GM19025 (cell line): ENCODE data around the gene ING5.

ENCODE experiments used
- ATAC-seq: cut with Tn5 transposase; IDR thresholded peaks from one replicate; pipeline ENCODE4 v1.9.1; 2021; ENCODE audit warnings: mild to moderate bottlenecking, low read depth, moderate library complexity; ENCODE audit not compliant: unreplicated experiment

Gene ING5

GRCh38 chr2:241672243-241673188, 29.3 kb upstream of the ING5 start:
- ATAC-seq: no peak

DNA sequence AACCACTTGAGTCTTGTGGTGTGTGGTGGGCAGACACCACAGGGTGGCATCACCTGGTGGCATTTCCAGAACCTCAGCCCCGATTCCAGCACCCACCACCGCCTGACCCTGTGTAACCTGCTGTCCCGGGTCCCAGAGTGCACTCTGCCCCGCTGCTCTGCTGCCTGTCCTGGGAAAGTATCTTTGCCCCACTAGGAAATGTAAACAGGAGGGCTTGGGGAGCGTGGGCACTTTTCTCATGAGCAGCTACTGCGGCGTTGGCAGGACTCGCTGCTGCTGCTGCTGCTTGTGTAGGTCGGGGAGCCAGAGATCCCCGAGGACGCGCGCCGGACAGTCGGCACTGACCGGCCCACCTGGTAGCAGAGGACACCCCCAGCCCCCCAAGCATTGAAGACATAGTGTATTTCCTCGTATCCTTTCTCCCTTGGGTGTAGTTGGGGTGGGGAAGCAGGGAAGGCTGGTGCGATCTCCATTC, 28.6 kb upstream of the ING5 start:
- no peak for ATAC-seq

GRCh38 chr2:241673797-241674725, 27.8 kb upstream of the ING5 start:
- ATAC-seq: no peak

DNA sequence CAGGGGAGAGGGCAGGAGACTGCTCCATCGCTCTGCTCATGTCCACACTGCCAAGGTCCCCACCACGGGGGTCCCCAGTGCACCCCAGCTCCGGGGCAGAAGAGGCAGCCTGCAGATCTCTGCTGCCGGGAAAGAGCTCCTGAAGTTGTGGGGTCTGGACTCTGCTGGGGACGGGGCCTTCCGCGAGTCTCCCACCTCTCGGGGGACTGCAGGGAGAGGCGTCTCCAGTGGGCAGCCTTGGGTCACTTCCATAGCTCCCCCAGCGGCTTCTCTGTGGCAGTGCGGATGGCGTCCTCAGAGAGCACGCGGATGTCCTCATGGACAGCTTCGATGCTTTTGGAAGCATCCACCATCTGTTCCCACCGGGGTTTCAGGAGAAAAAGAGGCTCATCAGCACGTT, 26.0 kb upstream of the ING5 start:
- no peak for ATAC-seq

GRCh38 chr2:241676665-241677064, 25.2 kb upstream of the ING5 start:
- ATAC-seq: no peak

DNA sequence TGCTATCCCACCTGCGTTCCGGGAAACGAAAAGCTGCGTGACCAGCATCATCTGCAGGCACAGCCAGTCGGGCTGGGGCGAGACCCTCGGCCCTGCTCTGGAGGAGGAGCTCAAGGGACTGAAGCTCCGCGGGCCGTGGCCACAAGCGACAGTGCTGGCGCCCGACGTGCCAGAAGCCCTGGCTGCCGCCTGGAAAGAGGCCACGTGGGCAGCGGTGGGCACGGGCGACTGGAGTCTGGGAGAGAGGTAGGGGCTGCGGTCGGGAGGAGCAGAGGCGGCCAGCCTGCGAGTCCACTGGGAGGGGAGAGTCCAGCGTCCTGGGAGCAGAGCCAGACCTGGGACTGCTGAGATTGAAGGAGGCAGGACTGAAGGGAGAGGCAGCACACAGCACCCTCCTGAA, 24.4 kb upstream of the ING5 start:
- no peak for ATAC-seq

GRCh38 chr2:241678307-241678706, 23.5 kb upstream of the ING5 start:
- ATAC-seq: no peak

DNA sequence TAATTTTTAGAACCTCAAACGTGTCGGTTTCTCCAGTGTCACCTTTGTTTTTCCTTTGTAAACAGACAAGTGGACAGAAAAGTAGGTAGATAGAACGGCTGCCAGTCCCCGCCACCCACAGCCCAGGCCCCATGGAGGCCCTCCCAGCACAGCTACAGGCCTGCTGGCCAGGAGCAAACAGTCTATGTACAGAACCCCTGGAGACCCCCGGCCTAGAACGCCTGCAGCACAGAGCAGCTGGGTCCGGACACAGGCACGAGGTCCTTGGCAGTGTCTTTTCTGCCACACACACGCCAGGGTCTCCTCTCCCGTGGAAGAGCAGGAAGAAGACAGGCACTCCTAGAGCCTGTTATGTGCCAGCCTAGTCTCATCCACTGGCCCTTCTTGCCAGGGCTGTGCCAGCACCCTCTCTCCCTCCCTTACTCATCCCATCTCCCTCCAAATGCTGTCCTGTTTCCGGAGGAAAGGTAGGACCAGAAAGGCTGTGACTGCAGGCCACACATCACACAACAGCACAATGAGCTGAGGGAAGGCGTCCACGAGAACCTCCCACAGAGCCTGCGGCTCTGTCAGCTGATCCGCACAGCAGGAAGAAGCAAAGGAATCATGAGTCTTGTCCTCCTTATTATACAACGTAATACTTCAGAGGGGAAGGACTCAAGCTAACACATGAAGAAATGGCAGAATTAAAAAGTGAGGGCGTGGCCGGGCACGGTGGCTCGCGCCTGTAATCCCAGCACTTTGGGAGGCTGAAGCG, 22.9 kb upstream of the ING5 start:
- ATAC-seq: no peak

DNA sequence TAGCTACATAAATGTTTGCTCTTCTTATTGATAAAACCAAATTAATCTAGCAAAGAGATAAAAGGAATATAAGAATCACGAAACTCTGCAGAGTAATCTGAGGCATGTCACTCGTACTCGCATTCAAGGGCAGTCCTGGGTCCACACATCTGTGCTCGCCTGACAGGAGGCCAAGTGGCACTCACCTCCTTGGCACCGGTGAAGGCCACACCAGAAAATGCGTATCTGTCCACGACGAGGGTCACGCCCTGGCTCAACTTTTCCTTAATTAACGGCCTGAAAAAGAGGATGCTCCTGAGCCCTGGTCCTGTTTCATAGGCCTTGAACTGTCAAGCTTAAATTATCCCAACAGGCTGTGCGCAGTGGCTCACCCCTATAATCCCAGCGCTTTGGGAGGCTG, 21.8 kb upstream of the ING5 start:
- ATAC-seq: no peak

DNA sequence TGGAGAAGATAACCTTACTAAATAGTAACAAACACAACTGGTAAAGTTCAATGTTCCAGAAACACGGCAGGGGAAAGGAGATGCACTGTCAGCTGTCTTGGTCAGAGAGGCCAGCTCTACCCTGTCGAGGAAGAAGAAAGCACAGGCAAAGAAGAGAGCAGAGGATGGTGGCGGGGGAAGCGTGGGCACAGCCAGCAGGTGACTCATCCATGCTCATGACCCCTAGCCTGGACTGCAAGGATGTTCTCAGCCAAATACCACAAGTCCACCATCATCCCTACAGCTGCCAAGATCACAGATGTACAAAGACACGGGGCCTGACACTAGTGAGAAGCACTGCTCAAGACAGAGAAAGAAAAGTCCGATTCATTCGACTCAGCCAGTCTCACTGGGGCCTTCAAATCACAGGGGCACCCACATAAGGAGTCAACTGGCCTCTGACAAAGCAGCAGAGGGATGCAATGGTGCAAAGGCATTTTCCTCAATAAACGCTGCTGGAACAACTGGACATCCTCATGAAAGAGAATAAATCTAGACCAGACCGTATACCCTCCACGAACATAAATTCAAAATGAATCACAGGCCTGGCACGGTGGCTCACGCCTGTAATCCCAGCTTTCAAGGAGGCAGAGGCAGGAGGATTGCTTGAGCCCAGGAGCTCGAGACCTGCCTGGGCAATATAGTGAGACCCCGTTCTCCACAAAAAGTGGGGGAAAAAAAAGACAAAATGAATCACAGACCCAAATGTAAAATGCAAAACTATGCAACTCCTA, 20.8 kb upstream of the ING5 start:
- no peak for ATAC-seq

DNA sequence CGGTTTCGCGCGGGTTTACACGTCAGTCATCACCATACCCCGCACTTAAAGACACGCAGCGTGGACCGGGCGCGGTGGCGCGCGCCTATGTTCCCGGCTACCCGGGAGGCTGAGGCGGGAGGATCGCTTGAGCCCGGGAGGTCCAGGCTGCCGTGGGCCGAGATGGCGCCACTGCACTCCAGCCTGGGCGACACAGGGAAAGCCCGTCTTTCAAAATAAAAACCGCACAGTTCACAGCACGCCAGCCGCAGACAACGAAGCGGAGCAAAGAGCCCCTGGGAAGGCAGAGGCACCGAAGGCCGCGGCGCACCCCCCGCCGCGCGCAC, 15.6 kb upstream of the ING5 start:
- ATAC-seq: peak; percentile 11

DNA sequence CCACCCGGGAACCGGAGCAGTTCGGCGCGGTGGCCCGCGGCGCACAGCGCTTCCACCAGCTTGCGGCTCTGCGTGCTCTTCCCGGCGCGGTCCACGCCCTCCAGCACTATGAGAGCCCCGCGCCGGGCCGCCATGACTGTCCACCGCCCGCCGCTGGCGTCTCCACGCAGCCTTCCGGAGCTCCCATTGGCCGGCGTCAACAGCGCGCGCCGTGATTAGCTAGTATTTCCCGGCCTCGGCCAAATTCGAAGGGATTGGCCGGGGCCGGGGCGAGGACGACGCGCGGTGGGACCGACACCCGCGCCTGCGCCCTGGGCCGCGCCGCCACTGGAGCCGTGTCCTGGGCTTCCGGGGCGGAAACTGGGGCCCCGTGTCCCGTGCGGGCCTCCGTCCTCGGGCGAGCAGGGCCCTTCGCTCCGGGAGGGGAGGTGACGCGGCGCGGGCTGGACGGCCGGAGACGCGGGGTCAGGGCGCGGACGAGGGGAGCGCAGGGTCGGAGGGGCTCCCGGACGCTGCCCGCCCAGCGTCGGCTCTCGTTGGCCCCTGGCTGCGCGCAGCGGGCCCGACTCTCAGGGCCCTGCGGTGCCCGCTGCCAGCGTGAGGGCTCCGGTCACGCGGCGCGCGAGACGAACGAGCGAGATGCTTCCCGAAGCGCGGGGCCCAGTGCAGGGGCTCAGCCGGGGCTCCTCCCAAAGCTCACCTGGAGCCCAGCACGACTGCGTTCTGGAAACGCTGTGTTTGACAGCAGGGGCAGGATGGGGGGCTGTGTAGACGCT, 15.0 kb upstream of the ING5 start, which contains the start of gene DTYMK:
Gene DTYMK, minus strand, starts transcription at position 166 of the 776 bp plus-strand sequence. Its CDS starts 32 bp downstream, at position 134.
- peak; percentile 95 for ATAC-seq

- ATAC-seq: no peak
These were observed 12.5 kb upstream of the ING5 start for GRCh38 chr2:241689306-241689705.

DNA sequence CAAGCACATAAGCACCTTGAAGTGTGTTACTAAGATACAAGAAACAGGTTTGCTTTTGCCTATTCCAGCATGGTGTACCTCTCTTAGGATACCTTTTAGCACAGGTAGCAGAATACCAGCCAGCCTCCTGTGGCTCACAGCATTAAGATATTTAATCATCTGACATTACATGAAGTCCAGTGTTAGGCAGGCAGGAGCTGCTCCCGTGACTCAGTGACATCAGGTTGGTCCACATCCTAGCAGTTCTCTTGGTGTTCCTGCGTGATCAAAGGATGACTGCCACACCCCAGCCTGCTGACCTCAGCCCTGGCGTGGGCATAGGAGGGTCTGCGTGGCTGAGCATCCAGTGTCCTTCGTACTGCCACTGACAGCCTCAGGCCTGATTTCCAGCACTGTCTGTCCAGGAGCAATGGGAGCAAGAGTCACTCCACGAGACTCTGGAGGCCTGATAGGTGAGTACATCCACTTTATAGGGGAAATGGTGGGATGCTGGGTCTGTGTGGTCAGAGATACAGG, 11.6 kb upstream of the ING5 start:
- ATAC-seq: no peak

DNA sequence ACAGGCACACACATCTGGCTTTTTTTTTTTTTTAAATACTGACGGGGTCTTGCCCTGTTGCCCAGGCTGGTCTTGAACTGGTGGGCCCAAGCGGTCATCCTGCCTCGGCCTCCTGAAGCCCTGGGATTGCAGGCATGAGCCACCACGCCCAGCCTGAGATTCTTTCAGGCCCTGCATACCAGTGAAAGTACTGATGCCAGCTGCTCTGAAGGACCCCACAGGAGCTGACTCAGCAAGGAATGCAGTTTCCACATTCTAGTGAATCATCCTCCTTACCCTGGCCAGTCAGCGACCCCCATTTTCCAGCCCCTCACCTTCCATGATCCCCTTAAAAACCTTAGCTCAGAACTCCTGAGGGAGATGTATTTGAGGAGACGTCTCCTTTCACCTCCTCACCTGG, 9.4 kb upstream of the ING5 start:
- no peak for ATAC-seq

DNA sequence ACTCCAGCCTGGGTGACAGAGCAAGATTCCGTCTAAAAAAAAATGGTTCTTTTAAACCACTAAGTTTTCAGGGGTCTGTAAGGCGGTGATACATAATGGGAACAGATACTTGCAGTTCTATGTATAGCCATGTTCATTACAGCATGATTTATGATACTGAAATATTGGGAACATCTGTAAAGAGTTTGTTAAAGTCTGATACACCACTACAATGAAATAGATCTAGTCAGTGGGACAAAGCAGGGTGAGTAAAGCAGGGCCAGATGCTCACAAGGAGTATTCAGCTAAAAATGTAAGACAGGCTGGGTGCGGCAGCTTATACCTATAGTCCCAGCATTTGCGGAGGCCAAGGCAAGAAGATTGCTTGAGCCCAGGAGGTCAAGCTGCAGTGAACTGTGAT, 6.2 kb upstream of the ING5 start:
- ATAC-seq: no peak

GRCh38 chr2:241701149-241701398, 765 bp upstream of the ING5 start:
- no peak for ATAC-seq

DNA sequence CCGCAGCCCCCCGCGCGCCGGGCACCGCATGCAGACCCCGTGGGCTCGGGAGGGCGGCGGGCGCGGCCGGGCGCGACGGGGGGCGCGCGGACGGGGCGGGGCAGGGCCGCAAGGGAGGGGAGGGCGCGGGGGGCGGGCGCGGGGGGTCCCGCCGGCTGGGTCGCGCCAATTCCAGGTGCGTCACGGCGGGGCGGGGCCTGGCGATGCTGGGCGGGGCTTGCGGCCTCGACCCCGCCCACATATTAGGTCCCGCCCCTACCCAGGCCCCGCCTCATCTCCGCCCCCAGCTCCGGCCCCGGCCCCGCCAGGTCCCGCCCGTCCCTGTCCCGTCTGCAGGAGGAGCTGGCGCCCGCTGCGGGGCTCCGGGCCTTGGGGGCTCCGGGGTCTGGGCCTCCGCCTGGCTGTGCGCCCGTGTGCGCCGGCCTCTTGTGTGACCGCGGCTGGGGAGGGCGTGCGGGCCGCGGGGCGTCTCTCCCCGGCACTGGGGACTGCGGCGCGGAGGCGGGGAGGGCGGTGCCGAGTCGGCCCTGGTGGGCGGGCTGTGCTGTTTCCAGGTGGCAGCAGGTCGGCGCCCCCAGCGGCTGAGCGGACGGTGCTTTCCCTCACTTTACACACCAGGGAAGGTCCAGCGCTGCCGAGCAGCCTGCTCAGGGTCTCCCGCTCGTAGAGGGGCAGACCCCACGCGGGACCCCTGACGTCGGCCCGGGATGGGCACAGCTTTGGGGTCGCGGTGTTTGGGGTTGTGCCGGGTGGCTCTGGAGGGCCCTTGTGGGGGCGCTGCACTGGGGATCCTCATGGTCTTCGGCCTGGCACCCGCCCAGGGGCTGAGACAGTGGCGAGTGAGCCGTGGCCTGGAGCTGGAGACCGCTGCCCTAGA, 554 bp downstream of the ING5 start:
- ATAC-seq: peak; percentile 64
